ENCODE results near the gene VPS13D.
A peak's percentile ranks its signal among the peaks of the same experiment; 100 is the strongest.

Gene VPS13D

GRCh38 chr1:12548973-12549459 is 319.2 kb downstream of the VPS13D start:
- H3K36me3 ChIP-seq (ENCODE audit: control insufficient read depth, insufficient read depth, low read length): no peaks in the 10 kb centered on the region
- H2AK5ac ChIP-seq (ENCODE audit: low read length): no peak overlapping the region
- H4K8ac ChIP-seq (ENCODE audit: low read depth, low read length): no peak overlapping the region
- H3K27me3 ChIP-seq (ENCODE audit: insufficient read depth, low read length, poor library complexity): no peaks in the 10 kb centered on the region
- no peaks in the 10 kb centered on the region for H3K79me1 ChIP-seq (ENCODE audit: low read length)
- no peak overlapping the region for H2BK120ac ChIP-seq (ENCODE audit: low read depth, low read length)
- no peak for DNase-seq
- H3K27ac ChIP-seq (ENCODE audit: low read depth, low read length): no peak overlapping the region
- H3K56ac ChIP-seq (ENCODE audit: low read length): no peak overlapping the region
- no peak overlapping the region for H2BK15ac ChIP-seq (replicated peaks; ENCODE audit: low read depth)
- no peak overlapping the region for H3K4me3 ChIP-seq (ENCODE audit: low read length)
- H3K23ac ChIP-seq (ENCODE audit: low read length): no peak overlapping the region
- H3K9ac ChIP-seq (ENCODE audit: low read length): no peak overlapping the region
- no peak overlapping the region for H3K4me2 ChIP-seq (ENCODE audit: low read length)
- no peak overlapping the region for H4K5ac ChIP-seq (ENCODE audit: low read length)
- no peaks in the 10 kb centered on the region for H3K4me1 ChIP-seq (ENCODE audit: control insufficient read depth, low read depth, low read length)
- no CpG with 5 or more reads among the region's 27 CpGs for WGBS (ENCODE audit: extremely low coverage, insufficient coverage, low lambda C conversion rate)
- no peak overlapping the region for H3K18ac ChIP-seq (ENCODE audit: low read length)
- H3K79me2 ChIP-seq (ENCODE audit: control insufficient read depth, insufficient read depth, low read length): no peaks in the 10 kb centered on the region
- H2BK5ac ChIP-seq (ENCODE audit: low read length): no peak overlapping the region
- no peak overlapping the region for H3K4ac ChIP-seq (ENCODE audit: low read depth, low read length)

- Histone ChIP-seq H3K27me3 (ENCODE audit: insufficient read depth, low read length, poor library complexity) (no peaks in the 10 kb centered on the region), H3K23ac (ENCODE audit: low read length) (no peak overlapping the region), H3K18ac (ENCODE audit: low read length) (no peak overlapping the region), H2BK15ac (replicated peaks; ENCODE audit: low read depth) (no peak overlapping the region), H2BK120ac (ENCODE audit: low read depth, low read length) (no peak overlapping the region), H2BK5ac (ENCODE audit: low read length) (no peak overlapping the region), H4K8ac (ENCODE audit: low read depth, low read length) (no peak overlapping the region), H3K56ac (ENCODE audit: low read length) (no peak overlapping the region), H3K4me1 (ENCODE audit: control insufficient read depth, low read depth, low read length) (no peaks in the 10 kb centered on the region), H3K4me2 (ENCODE audit: low read length) (no peak overlapping the region), H3K79me2 (ENCODE audit: control insufficient read depth, insufficient read depth, low read length) (no peaks in the 10 kb centered on the region), H3K36me3 (ENCODE audit: control insufficient read depth, insufficient read depth, low read length) (no peaks in the 10 kb centered on the region), H3K4me3 (ENCODE audit: low read length) (no peak overlapping the region), H2AK5ac (ENCODE audit: low read length) (no peak overlapping the region), H3K9ac (ENCODE audit: low read length) (no peak overlapping the region), H3K4ac (ENCODE audit: low read depth, low read length) (no peak overlapping the region), H3K27ac (ENCODE audit: low read depth, low read length) (no peak overlapping the region), H4K5ac (ENCODE audit: low read length) (no peak overlapping the region), H3K79me1 (ENCODE audit: low read length) (no peaks in the 10 kb centered on the region)
- no peak for DNase-seq
- WGBS (ENCODE audit: extremely low coverage, insufficient coverage, low lambda C conversion rate): no CpG with 5 or more reads among the region's 31 CpGs
These were observed 319.9 kb downstream of the VPS13D start for GRCh38 chr1:12549460-12550349.

GRCh38 chr1:12551584-12551983 is 321.8 kb downstream of the VPS13D start:
- no peak overlapping the region for H2BK120ac ChIP-seq (ENCODE audit: low read depth, low read length)
- no peak overlapping the region for H3K9ac ChIP-seq (ENCODE audit: low read length)
- no peak overlapping the region for H3K4me2 ChIP-seq (ENCODE audit: low read length)

GRCh38 chr1:12552111-12552888 is 322.5 kb downstream of the VPS13D start:
- H3K9ac ChIP-seq (ENCODE audit: low read length): no peak overlapping the region
- H2BK5ac ChIP-seq (ENCODE audit: low read length): no peak overlapping the region
- H3K4me3 ChIP-seq (ENCODE audit: low read length): no peak overlapping the region
- H3K56ac ChIP-seq (ENCODE audit: low read length): no peak overlapping the region
- H3K27me3 ChIP-seq (ENCODE audit: insufficient read depth, low read length, poor library complexity): no peaks in the 10 kb centered on the region
- H2AK5ac ChIP-seq (ENCODE audit: low read length): no peak overlapping the region
- no peaks in the 10 kb centered on the region for H3K36me3 ChIP-seq (ENCODE audit: control insufficient read depth, insufficient read depth, low read length)
- H3K4me1 ChIP-seq (ENCODE audit: control insufficient read depth, low read depth, low read length): no peaks in the 10 kb centered on the region
- H4K5ac ChIP-seq (ENCODE audit: low read length): no peak overlapping the region
- no peak overlapping the region for H3K4ac ChIP-seq (ENCODE audit: low read depth, low read length)
- H3K23ac ChIP-seq (ENCODE audit: low read length): no peak overlapping the region
- H3K79me1 ChIP-seq (ENCODE audit: low read length): no peaks in the 10 kb centered on the region
- no peak overlapping the region for H4K8ac ChIP-seq (ENCODE audit: low read depth, low read length)
- no peak overlapping the region for H3K27ac ChIP-seq (ENCODE audit: low read depth, low read length)
- no CpG with 5 or more reads among the region's 27 CpGs for WGBS (ENCODE audit: extremely low coverage, insufficient coverage, low lambda C conversion rate)
- H2BK120ac ChIP-seq (ENCODE audit: low read depth, low read length): no peak overlapping the region
- no peak overlapping the region for H3K18ac ChIP-seq (ENCODE audit: low read length)
- no peaks in the 10 kb centered on the region for H3K79me2 ChIP-seq (ENCODE audit: control insufficient read depth, insufficient read depth, low read length)
- H2BK15ac ChIP-seq (replicated peaks; ENCODE audit: low read depth): no peak overlapping the region
- no peak for DNase-seq
- no peak overlapping the region for H3K4me2 ChIP-seq (ENCODE audit: low read length)

More at GRCh38 chr1:12551584-12551983, 321.8 kb downstream of the VPS13D start:
- H3K56ac ChIP-seq (ENCODE audit: low read length): no peak overlapping the region
- no peaks in the 10 kb centered on the region for H3K36me3 ChIP-seq (ENCODE audit: control insufficient read depth, insufficient read depth, low read length)
- H3K27ac ChIP-seq (ENCODE audit: low read depth, low read length): no peak overlapping the region
- no peaks in the 10 kb centered on the region for H3K79me1 ChIP-seq (ENCODE audit: low read length)
- H4K8ac ChIP-seq (ENCODE audit: low read depth, low read length): no peak overlapping the region
- no peak overlapping the region for H4K5ac ChIP-seq (ENCODE audit: low read length)
- no peak overlapping the region for H3K18ac ChIP-seq (ENCODE audit: low read length)
- H3K23ac ChIP-seq (ENCODE audit: low read length): no peak overlapping the region
- H3K4me3 ChIP-seq (ENCODE audit: low read length): no peak overlapping the region
- no peaks in the 10 kb centered on the region for H3K4me1 ChIP-seq (ENCODE audit: control insufficient read depth, low read depth, low read length)
- DNase-seq: no peak
- H3K27me3 ChIP-seq (ENCODE audit: insufficient read depth, low read length, poor library complexity): no peaks in the 10 kb centered on the region
- H2AK5ac ChIP-seq (ENCODE audit: low read length): no peak overlapping the region
- H3K4ac ChIP-seq (ENCODE audit: low read depth, low read length): no peak overlapping the region
- H2BK15ac ChIP-seq (replicated peaks; ENCODE audit: low read depth): no peak overlapping the region
- no peaks in the 10 kb centered on the region for H3K79me2 ChIP-seq (ENCODE audit: control insufficient read depth, insufficient read depth, low read length)
- no peak overlapping the region for H2BK5ac ChIP-seq (ENCODE audit: low read length)

- Histone ChIP-seq H3K79me1 (ENCODE audit: low read length) (no peaks in the 10 kb centered on the region), H2BK15ac (replicated peaks; ENCODE audit: low read depth) (no peak overlapping the region), H2BK120ac (ENCODE audit: low read depth, low read length) (no peak overlapping the region), H3K36me3 (ENCODE audit: control insufficient read depth, insufficient read depth, low read length) (no peaks in the 10 kb centered on the region), H3K4me3 (ENCODE audit: low read length) (no peak overlapping the region), H3K27ac (ENCODE audit: low read depth, low read length) (no peak overlapping the region), H3K9ac (ENCODE audit: low read length) (no peak overlapping the region), H4K5ac (ENCODE audit: low read length) (no peak overlapping the region), H3K56ac (ENCODE audit: low read length) (no peak overlapping the region), H4K8ac (ENCODE audit: low read depth, low read length) (no peak overlapping the region), H3K4me2 (ENCODE audit: low read length) (no peak overlapping the region), H3K4ac (ENCODE audit: low read depth, low read length) (no peak overlapping the region), H3K79me2 (ENCODE audit: control insufficient read depth, insufficient read depth, low read length) (no peaks in the 10 kb centered on the region), H3K18ac (ENCODE audit: low read length) (no peak overlapping the region), H3K23ac (ENCODE audit: low read length) (no peak overlapping the region), H3K27me3 (ENCODE audit: insufficient read depth, low read length, poor library complexity) (no peaks in the 10 kb centered on the region), H2BK5ac (ENCODE audit: low read length) (no peak overlapping the region), H3K4me1 (ENCODE audit: control insufficient read depth, low read depth, low read length) (no peaks in the 10 kb centered on the region), H2AK5ac (ENCODE audit: low read length) (no peak overlapping the region)
- DNase-seq: peak; percentile 45
- WGBS (ENCODE audit: extremely low coverage, insufficient coverage, low lambda C conversion rate): no CpG with 5 or more reads among the region's 16 CpGs
These were observed 323.4 kb downstream of the VPS13D start for GRCh38 chr1:12552951-12553921.
